Measurements from ENCODE around the gene DNAJC4.
A peak's percentile ranks its signal among the peaks of the same experiment; 100 is the strongest.

DNAJC4 gene

DNA sequence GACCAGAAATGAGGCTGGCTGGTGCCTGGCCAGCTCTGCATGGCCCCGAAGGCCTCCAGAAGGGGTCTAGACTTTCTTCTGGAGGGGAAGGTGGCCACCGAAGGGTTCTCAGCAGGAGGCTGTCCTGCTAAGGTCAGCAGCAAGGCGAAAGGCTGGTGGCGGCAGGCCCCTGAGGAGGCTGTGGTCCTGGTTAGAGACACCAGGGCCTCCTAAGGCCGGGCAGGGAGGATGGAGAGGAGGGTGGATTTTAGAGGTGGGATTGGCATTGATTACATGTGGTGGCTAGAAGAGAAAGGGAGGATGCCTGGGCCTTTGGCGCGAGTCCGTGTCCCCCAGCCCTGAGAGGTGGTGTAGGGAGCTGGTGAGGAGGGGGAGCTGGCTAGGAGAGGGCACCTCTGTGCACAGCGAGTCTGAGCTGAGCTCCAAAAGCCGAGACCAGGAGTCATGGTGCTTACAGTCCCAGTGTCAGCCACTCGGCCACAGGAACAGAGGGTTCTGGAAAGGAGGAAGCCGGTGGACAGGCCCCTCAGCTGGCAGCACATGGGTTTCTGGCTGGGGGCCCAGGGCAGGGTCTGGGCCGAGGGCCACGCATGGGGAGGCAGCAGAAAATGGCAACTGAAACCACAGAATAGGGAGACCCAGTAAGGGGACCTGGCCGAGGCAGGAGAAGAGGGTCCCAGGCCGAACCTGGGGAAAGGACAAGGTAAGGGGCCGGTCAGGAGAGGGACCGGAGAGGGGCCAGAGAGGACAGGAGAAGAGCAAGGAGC lies 21.4 kb upstream of the DNAJC4 start:
- no peak for DNase-seq

DNA sequence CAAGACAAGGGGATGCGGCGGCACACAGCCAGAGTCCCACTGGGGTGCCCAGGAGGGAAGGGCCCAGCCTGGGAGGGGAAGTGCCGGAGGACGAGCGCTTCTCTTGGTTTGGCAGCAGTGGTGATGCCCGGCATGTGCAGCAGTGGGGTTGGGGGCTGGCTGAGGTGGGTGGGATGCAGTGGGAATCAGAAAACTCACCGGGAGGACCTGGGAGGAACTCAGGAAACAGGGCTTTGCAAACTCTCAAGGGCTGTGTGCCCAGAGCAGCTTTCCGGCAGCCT lies 20.8 kb upstream of the DNAJC4 start:
- no peak for DNase-seq

DNA sequence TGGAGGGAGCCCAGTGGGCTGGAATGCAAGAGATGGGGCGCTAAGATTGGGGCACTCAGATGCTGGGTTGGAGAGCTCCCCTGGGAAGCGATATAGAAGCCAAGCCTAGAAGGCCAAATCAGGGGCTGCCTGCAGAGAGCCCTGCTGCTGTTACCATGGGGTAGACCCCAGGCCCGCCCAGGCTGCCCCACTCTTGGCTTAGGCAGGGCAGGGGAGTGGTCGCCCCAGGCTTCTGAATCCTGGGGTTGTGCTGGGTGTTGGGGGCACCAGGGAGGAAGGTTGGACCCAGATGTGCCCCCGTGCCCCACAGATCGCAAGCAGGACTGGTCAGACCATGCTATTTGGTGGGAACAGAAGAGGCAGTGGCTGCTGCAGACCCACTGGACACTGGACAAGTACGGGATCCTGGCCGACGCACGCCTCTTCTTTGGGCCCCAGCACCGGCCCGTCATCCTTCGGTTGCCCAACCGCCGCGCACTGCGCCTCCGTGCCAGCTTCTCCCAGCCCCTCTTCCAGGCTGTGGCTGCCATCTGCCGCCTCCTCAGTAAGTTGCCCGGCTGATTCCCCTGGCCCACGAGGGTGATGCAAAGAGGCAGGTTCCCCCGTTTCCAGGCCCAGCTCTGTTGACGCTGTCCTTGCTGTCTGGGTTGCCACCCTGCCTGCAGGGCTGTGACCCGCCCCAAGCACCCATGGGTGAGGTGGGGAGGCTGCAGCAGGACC lies 19.9 kb upstream of the DNAJC4 start:
- no peak for DNase-seq

DNA sequence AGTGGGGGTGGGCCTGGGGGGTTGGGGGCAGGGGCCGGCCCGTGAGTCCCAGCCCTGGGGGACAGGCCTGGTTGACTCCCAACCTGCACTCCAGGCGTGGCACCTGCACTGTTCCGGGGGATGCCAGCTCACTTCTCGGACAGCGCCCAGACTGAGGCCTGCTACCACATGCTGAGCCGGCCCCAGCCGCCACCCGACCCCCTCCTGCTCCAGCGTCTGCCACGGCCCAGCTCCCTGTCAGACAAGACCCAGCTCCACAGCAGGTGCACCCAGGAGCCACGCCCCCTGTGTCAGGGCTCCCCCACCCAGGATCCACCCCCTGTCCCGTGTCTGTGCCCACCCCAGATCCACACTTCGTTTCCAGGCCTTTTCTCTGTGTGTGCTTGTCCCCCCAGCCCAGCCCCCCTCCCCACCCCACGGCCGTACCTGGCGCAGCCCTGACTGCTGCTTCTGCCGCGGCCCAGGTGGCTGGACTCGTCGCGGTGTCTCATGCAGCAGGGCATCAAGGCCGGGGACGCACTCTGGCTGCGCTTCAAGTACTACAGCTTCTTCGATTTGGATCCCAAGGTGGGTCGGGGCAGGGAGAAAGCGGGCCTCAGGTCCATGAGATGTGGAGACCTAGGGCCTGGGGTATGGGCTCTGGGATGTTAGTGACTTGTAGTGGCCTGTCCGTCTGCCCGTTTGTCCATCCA lies 19.0 kb upstream of the DNAJC4 start:
- DNase-seq, result no peak

DNA sequence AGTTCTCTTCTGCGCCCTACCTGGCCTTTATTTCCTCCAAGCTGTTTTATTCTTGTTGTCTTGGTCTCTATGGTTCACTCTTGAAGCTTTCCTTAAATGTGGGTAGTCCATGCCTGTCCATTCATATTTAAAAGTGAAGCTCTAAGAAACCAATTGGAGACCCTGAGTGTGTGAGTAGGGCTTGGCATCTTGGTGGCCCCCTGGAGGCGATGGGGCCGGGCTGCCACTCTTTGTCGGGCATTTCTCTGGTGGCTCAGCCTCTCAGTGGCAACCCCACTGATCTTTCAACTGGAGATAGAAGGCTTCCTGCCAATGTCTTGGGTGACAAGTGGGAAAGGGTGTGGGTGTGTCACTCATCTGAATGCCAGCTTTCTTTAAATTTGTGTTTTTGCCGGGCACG lies 13.5 kb upstream of the DNAJC4 start:
- no peak for DNase-seq

DNA sequence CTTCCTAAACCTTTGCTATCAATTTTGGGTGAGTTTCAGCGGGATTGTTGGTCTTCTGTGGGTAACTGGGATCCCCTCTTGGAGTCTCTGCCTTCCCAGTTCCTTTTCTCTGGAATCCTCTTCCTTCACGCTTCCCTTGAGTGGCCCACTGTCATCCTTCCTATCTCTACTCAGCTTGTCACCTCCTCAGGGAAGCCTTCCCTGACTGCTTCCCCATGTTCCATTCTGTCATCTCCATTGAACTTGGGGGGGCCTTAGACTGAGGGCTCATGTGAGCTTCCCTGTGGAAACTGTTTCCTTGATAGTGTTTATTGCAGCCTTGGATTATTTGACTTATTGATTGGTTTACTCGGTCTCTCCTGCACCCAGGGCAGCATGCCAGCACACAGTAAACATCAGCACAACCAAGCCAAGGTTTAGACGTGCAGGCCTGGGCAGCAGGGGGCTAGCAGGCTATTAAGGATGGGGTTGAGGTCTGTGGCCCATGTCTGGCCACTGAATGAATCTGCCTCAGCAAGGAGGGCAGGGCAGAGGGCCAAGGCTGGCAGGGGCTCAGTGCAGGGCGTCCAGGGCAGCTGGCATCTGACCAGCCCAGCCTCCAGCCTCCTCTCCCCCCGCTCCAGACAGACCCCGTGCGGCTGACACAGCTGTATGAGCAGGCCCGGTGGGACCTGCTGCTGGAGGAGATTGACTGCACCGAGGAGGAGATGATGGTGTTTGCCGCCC lies 11.6 kb upstream of the DNAJC4 start:
- no peak for DNase-seq

DNA sequence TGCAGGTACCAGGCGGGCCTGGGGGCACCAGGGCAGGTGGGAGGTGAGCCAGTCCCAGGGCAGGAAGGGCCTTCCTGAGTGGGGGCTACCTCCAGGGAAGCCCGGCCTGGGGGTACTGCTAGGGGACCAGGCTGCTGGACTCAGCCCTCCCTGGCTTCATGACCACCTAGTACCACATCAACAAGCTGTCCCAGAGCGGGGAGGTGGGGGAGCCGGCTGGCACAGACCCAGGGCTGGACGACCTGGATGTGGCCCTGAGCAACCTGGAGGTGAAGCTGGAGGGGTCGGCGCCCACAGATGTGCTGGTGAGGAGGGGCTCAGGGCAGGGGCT lies 11.0 kb upstream of the DNAJC4 start:
- no peak for DNase-seq

DNA sequence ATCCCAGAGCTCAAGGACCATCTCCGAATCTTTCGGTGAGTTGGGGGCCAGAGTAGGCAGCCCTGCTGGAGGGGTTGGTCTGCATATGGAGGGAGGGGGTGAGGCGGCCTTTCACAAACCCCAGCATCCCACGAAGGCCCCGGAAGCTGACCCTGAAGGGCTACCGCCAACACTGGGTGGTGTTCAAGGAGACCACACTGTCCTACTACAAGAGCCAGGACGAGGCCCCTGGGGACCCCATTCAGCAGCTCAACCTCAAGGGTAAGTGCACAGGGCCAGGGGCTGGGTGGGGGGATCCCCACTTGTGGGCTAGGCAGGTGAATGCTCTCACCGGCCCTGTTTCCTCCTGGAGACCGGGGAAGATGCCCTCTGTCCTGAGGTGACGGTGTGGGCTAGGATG lies 10.6 kb upstream of the DNAJC4 start:
- DNase-seq, result no peak

DNA sequence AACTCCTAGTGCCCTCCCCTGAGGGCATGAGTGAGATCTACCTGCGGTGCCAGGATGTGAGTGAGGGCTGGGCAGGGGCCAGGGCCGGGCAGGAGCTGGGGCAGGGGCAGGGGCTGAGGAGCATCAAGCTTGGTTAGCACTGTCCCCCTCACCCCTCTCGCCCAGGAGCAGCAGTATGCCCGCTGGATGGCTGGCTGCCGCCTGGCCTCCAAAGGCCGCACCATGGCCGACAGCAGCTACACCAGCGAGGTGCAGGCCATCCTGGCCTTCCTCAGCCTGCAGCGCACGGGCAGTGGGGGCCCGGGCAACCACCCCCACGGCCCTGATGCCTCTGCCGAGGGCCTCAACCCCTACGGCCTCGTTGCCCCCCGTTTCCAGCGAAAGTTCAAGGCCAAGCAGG lies 10.1 kb upstream of the DNAJC4 start:
- DNase-seq, result no peak

DNA sequence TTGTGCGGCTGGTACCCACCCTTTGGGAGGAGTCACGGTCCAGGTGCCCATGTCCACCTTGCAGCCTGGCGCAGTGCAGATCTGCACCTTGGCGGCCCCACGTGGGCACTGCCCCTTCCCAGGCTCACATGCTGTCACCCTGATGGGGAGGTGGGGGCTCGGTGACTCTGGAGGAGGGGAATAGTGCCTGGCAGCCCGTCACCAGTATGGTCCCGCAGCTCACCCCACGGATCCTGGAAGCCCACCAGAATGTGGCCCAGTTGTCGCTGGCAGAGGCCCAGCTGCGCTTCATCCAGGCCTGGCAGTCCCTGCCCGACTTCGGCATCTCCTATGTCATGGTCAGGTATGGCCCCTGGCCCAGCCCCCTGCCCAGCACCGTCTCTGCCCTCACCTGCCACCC lies 9.6 kb upstream of the DNAJC4 start:
- DNase-seq, result no peak

DNA sequence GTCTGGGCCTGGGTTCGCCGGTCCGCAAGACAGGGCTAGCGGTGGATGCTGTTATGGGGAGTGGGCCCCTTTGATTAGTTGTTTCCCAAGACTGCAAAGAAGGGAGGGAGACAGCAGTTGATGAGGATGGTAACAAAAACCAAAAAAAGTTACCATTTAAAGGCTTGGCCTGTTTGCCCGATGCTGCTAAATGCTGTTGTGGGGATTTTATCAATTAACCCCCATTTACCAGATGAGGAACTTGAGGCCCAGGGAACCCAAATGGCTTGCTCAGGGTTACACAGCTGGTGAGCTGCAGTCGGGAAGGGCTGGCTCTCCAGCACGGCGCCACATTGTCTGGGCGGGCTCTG lies 7.7 kb upstream of the DNAJC4 start:
- DNase-seq, result no peak

DNA sequence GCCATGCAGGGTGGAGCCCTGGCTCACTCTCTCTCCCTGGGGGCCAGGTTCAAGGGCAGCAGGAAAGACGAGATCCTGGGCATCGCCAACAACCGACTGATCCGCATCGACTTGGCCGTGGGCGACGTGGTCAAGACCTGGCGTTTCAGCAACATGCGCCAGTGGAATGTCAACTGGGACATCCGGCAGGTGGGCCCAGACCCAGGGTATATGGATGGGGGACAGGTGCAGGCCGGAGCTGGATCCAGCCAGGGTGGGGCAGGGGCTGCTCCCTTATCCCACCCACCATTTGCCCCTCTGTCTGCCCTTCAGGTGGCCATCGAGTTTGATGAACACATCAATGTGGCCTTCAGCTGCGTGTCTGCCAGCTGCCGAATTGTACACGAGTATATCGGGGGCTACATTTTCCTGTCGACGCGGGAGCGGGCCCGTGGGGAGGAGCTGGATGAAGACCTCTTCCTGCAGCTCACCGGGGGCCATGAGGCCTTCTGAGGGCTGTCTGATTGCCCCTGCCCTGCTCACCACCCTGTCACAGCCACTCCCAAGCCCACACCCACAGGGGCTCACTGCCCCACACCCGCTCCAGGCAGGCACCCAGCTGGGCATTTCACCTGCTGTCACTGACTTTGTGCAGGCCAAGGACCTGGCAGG lies 7.2 kb upstream of the DNAJC4 start:
- DNase-seq, result no peak

DNA sequence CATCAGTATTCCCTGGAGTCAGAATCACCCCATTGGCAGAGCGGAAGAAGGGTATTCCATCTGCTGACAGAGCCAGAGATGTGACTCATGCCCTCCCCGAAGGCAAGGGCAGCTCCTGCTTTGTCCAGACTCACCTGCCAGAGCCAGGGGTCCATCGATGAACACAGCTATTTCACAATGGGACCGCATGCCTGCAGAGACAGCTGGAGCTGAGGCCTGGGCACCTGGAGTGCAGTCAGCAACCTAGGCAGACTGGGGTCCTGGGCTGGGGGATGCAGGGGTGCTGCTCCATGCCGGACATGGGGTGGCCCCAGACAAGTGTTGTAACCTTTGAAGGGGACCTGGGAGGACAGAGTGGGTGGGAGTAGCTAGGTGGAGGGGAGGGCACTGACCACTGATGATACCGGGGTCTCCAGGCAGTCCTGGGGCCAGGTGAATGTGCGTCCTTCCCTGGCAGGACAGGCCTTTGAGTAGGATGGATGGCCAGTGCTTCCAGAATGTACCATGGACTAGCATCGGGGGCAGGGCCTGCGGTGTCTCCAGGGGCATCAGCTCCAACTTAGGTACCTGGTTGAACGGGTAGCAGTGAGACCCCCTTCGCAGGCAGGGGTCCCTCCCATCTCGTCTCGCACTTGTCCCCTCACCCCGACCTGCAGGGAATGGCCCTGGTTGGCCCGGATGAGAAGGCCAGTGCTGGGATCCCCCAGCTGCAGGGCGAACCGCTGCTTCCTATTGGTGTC lies 6.0 kb upstream of the DNAJC4 start:
- DNase-seq, result no peak

DNA sequence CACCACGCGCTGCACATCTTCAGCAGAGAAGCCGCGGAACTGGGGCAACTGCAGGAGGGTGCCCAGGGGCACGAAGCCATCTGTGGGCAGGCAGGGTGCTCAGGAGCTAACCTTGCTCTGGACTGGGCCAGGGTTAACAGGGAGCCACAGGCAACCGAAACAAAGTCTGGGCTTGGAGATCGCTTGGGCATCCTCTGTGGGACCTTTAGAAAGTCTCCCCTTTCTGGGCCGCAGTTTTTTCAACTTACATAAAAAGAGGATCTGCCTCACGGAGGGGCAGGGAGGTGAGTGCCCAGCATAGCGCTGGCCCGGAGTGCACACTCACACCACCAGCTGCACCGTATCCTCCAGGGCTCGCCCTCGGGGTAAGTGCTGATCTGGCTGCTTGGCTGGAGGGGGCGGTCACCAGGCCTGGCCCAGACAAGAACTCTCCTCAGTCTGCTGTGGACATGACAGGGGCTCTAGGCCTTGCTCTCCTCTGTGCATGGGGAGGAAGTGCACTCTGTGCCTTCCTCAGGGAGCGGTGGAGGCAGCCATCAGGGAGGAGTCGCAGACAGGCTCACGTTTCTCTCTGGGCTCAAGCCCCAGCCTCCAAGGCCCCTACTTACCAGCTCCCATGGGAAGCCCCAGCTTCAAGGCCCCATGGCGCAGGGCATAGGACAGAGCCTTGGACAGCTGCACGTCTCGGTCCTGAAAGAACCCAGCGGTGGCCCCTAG lies 5.3 kb upstream of the DNAJC4 start:
- no peak for DNase-seq

DNA sequence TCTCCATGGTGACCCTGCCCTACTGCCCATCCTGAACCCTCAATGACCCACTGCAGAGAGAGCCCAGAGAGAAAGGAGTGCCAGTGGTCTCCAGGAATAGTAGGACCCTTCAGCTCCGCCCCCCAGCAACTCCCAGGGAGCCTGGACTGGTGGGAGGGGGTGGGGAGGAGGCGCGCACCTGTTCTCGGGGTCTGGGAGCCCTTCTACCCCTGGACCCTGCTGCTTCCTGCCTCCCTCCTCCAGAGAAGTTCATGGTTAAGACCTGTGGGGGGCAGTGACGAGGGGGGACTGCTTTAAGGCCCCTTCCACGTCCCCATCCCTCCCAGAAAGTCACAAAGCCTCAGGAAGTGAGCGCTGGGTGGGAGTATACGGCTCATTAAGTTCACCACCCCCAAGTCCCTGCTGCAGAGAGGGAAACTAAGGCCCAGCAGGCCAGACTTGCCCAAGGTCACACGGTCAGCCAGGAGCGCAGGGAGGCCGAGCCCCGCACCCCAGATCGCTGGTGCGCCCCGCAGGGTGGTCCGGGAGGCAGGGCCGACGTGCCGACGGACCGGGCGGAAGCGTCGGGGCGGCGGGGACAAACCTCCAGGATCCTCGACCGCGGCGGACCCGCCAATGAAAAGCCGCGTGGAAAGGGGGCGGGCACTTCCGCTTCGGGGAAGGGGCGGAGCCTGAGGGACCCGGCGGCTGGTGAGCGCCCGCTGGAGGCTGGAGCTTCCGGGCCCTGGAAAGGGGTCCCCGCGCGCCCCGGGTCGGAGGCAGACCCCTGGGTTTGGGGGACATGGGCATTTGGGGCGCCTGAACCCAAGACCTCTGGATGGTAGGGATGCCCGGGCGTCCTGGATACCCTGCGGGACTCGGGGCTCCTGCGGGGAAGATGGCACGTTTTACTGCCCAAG lies 4.5 kb upstream of the DNAJC4 start, which contains the start of the genes NUDT22 and TRPT1:
Gene NUDT22, plus strand, starts transcription at position 667 of the 899 bp plus-strand sequence. CDS start 379 bp downstream, outside the sequence.
Gene TRPT1, minus strand, starts transcription at position 579 of the 899 bp plus-strand sequence. Its CDS starts 326 bp downstream, at position 253.
- peak; percentile 87 for DNase-seq

DNA sequence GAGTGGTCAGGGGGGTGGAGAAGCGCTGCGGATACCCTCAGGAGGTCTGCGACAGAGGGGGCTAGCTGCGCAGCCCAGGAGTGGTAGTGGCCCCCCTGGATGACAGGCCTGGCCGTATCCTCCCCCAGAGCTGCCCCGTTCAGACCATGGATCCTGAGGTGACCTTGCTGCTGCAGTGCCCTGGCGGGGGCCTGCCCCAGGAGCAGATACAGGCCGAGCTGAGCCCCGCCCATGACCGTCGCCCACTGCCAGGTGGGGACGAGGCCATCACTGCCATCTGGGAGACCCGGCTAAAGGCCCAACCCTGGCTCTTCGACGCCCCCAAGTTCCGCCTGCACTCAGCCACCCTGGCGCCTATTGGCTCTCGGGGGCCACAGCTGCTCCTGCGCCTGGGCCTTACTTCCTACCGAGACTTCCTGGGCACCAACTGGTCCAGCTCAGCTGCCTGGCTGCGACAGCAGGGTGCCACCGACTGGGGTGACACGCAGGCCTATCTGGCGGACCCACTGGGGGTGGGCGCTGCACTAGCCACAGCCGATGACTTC lies 3.8 kb upstream of the DNAJC4 start:
- DNase-seq, result peak; percentile 61

DNA sequence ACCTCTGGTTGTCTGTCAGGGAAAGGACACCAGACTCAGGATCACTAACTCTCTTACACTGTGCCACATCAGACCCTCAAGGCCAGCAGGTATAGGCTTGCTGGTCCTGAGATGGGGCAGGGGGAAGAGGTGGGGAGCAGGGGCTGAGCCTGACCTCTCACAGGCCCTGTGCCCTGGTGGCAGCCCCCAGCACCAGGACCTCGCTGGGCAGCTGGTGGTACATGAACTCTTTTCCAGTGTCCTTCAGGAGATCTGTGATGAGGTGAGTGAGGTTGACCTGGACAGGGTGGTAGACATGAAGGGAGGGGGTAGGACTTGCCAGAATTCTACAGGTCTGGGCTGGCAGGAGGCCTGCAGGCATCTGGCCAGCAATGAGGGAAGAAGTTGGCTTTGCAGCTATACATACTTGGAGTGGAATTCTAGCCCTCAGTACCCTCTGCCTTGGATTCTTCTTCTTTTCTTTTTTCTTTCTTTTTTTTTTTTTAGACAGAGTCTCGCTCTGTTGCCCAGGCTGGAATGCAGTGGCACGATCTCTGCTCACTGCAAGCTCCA lies 2.9 kb upstream of the DNAJC4 start:
- no peak for DNase-seq

DNA sequence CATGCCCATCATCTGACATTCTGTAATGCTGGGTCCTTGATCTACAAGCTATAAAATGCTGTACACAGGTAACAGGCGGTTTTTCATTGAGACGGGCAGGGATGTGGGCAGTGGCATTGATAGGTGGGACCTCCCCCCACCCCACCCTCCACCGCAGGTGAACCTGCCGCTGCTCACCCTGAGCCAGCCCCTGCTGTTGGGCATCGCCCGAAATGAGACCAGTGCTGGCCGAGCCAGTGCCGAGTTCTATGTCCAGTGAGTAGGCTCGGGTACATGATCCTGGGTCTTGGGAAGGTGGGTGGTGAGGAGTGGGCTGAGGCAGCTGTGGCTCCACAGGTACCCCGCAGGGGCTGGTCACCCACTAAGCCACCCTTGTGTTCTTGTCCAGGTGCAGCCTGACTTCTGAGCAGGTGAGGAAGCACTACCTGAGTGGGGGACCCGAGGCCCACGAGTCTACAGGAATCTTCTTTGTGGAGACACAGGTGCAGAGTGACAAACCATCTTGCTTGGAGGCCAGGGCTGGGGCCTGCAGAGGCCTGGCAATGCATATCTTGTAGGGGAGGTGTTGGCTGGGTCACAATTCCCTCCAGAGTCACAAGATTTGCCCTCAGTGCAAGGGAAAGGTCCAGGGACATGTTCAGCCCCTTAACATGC lies 1.1 kb upstream of the DNAJC4 start:
- no peak for DNase-seq

DNA sequence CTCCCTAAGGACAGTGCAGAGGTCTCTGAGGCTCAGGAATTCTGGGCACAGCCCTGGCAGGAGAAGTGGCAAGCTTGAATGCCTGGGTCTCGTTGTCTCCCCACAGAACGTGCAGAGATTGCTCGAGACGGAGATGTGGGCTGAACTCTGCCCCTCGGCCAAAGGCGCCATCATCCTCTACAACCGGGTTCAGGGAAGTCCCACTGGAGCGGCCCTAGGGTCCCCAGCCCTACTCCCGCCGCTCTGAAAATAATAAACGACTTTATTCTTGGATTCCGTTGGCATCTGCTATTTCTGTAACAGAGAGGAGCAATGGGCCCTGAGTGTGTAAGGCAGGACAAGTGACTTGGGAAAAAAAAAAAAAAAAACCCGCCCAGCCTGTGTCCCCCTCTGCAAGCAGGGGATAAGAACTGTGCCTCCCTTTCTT lies 591 bp upstream of the DNAJC4 start:
- no peak for DNase-seq
